Lower leg skin (tissue), 3 donors: ENCODE data around the gene RBPJ.

ENCODE experiments used
- POLR2A ChIP-seq, 2 donors: fragments of 450-650 bp; IDR thresholded peaks; one replicate each; pipeline ENCODE4 v1.6.1; 2016 to 2017; ENCODE audit warnings: antibody characterized with exemption in 2 of 2, mild to moderate bottlenecking in 1 of 2, moderate library complexity in 1 of 2
- TF ChIP-seq, protein P1 (sequence below), 3 donors: fragments of 450-650 bp; IDR thresholded peaks; one replicate each; pipeline ENCODE4 v1.5.1; 2016; ENCODE audit warnings: antibody characterized with exemption in 3 of 3, mild to moderate bottlenecking in 3 of 3, moderate library complexity in 2 of 3

- TF ChIP-seq, protein P1, sequence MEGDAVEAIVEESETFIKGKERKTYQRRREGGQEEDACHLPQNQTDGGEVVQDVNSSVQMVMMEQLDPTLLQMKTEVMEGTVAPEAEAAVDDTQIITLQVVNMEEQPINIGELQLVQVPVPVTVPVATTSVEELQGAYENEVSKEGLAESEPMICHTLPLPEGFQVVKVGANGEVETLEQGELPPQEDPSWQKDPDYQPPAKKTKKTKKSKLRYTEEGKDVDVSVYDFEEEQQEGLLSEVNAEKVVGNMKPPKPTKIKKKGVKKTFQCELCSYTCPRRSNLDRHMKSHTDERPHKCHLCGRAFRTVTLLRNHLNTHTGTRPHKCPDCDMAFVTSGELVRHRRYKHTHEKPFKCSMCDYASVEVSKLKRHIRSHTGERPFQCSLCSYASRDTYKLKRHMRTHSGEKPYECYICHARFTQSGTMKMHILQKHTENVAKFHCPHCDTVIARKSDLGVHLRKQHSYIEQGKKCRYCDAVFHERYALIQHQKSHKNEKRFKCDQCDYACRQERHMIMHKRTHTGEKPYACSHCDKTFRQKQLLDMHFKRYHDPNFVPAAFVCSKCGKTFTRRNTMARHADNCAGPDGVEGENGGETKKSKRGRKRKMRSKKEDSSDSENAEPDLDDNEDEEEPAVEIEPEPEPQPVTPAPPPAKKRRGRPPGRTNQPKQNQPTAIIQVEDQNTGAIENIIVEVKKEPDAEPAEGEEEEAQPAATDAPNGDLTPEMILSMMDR (IDR thresholded peaks at IDR 0.05) = no peak
- TF ChIP-seq POLR2A (IDR thresholded peaks at IDR 0.05) = no peak
Measured at GRCh38 chr4:26300314-26301307, 20.2 kb upstream of the RBPJ start.
